Measurements from ENCODE around the gene ST8SIA1.

GRCh38 chr12:22357531-22357930 is 23.0 kb upstream of the ST8SIA1 start:
- TF ChIP-seq POLR2AphosphoS5 (IDR thresholded peaks at IDR 0.05) (no peak), POLR2A (IDR thresholded peaks at IDR 0.05) (no peak)

Data from breast epithelium (tissue), 3 donors.